ENCODE data around the gene SEC14L6.
"Not testable (repeated sequence)": the region's sequence is repeated elsewhere in the genome, so short reads cannot be mapped to it uniquely, and the experiment has no call there.

SEC14L6 gene

DNA sequence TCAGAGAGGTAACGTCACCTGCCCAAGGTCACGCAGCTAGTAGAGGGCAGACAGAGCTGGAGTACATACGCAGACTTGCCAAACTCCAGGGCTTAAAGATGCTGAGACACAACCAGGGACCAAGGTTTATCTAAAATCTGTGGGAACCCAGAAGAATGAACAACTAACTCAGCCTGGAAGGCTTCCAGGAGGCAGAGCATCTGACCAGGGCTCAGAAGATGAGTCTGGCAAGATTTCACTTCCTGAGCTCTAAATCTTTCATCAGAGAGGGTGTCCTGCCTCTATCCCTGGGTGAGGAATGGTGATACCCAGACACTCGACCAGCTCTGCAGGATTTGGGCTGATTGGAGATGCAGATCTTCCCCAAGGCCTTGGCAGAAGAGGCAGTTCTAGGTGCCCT, 18.8 kb upstream of the SEC14L6 start:
- no peak for DNase-seq

DNA sequence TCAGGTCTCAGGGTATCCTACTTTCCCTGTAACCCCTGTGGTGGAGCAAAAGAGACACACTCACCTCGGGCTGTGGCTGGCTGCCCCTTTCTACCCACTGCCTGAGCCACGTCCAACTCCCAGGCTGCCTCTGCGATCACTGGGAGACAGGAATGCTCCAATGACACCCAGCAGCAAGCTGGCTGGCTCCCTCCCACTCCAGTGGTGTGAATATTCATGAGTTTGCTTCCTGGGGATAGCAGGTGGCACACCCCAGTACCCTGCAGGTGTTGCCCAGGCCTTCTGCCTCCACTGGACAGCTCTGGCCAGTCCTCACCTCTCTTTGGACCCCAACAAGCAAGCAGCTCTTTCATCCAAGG, 18.2 kb upstream of the SEC14L6 start:
- DNase-seq: no peak

DNA sequence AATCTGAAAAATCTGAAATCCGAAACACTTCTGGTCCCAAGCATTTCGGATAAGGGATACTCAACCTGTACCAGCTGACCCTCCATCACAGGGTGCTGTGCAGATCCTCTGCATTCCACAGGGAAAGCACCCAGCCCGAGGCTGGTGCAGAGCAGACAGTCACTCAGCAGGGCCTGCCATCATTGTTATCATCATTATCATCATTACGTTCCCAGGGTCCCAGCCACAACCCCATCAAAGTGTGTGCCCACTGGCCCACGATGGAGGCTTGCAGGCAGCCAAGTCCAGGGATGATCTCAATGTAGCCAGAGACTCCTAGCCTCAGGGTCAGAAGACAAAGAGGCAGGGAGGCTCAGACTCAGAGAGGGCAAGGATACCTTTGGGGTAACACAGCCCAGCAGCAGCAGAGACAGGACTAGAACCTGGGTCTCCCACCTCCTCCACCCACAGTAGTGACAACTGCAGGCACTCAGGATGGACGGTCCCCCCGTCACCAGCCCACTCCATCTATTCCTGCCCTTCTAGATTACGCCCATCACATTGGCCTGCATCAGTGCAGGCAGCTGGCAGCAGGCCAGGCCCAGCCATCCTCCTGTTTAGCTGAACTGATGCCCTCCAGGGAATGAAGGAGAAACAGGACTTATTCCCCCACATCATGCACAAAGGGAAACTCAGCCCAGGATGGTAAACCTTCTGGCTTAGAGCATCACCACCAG, 17.7 kb upstream of the SEC14L6 start:
- no peak for DNase-seq

DNA sequence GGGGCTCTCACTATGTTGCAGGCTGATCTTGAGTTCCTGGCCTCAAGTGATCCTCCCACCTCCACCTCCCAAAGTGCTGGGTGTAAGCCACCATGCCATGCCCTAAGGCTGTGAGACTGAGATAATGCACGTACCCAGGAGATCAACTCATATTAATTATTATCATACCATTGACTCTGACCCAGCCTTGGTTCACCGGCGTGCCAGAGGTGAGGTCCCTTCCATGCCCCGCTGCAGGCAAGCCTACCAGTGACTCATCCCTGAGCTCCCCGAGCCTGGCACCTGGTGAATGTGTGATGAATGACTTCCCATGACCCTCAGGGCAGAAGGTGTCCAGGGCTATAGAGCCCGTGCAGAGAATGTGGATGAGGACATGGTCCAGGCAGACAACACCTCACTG, 15.8 kb upstream of the SEC14L6 start:
- no peak for DNase-seq

DNA sequence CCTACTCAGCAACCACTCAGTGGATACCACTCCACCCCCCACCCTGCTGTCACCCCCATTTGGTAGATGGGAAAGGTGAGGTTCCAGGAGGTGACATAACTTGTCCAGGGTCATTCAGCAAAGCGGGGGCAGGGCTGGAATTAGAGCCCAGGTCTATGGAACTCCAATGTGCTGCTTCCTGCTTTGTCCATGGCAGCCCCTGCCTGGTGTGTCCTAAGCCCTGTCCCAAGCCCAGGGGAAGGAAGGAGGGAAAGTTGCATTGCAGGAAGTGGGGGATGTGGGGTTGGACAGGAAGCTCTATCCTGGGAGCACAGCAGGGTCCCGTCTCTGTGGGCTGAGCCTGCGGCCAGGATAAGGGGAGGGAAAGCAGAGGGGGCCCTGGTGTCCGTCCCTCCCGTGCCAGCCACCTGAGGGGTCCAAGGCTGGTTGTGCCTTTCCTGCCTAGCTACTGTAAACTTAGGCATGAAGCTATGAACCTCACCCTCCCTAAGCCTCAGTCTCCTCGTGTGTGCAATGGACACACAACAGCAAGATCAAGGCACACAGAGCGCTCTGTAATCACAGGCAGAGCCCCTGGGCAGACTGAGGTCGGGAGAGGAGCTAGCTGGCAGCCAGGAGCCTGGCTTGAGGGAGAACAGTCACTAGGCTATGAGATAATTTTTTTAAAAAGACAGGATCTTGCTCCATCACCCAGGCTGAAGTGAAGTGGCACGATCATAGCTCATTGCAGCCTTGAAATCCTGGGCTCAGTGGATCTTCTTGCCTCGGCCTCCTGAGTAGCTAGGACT, 15.1 kb upstream of the SEC14L6 start:
- DNase-seq: no peak

DNA sequence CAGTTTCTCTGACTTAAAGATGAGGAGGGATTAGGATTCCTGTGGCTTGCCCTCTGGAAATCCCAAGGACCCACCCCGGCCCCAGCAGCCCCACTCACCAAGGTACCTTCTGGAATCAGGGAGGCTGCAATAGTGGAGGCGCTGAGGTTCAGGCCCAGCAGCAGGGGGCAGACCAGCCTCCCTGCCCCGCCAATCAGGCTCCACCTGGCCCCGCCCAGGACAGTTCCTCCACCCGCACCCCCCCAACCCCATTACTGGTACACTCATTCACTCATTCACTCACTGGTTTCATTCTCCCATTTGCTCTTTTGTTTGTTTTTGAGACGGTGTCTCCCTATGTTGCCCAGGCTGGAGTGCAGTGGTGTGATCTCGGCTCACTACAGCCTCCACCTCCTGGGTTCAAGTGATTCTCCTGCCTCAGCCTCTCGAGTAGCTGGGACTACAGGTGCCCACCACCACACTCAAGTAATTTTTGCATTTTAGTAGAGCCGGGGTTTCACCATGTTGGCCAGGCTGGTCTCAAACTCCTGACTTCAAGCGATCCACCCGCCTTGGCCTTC, 14.2 kb upstream of the SEC14L6 start:
- peak; percentile 35 for DNase-seq

DNA sequence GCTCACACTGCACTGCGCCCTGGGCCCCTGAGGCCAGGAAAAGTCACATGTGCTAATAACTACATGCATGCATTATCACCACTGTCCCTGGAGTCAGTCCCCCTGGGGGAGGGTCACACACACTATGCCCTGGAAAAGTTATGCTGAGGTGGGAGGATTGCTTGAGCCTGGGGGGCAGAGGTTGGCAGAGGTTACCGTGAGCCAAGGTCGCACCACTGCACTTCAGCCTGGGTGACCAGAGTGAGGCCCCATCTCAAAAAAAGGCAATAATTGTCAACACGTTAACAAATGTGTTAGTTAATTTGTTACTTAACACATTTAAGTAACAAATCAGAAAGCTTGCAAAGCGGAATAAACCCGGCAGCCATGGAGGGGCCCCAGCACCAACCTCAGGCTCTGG, 13.3 kb upstream of the SEC14L6 start:
- DNase-seq: no peak

DNA sequence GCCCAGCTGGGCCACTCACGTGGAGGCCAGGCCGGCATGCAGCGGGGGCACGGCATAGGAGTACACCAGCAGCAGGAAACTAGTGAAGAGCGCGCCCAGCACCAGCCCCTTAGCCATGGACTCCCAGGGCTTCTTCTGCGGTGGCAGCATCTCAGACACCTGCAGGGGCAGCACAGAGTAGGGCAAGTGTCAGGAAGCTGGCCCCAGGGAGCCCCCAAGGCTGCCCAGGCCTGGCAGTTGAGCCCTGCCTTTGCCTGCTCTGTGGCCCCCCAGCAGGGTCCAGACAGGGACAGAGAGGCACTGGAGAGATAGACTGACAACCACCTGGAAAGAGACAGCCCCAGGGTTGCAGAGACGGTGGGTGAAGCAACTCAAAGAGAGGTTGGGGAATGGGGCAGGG, 10.7 kb upstream of the SEC14L6 start:
- no peak for DNase-seq

DNA sequence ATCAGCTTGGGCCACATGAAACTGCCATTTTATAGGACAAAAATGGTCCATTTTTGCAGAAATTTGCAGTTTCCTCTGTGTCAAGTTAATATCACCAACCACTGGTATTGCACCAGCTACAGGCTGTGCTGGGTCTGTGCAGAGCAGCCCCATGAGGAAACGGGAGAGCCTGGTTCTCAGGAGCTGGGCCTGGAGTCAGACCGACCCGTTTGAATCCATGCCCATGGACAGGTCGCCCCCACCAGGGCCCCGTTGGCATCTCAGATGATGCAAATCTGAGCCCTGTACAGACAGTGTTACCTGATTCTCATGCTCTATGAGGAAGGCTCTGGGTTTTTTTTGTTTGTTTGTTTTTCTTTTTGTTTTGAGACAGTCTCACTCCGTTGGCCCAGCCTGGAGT, 9.8 kb upstream of the SEC14L6 start:
- DNase-seq: no peak

DNA sequence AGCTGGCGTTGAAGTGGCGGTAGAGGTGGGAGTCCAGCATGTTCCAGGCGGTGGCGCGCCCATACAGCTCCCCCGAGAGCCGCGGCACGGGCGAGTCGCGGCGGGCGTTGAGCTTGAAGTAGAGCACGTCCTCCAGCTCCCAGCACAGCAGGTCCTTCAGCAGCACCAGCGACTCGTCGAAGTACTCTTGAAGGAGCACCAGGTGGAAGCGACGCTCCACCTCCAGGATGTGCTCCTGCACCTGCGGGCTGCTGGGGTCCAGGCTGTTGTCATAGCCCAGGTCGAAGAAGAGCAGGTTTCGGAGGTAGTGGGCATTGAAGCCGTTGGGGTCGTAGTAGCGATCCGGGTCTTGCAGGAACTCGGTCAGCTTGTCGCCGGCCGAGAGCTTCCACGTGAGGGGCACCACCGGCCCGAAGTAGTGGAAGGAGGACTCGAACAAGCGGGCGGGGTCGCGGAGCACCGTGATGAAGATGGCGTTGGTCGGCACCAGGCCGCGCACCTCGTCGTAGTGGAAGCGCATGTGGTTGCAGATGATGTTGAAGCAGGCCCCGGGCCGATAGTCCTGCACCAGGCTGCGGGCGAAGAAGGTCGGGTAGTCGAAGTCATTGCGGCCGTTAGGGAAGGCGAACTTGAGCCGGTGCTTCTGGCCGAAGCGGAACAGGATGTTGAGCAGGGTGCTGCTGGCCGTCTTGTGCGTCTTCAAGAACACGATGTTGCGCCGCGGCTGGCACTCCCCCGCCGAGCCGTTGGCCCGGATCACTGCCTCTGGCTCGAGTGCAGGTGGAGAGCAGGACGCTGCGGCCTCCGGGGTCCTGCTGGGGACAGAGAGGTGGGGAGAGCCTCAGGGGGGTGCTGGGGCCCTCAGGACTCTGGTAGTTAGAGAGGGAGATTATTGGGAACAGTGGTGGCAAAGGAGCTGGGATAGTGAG, 9.0 kb upstream of the SEC14L6 start:
- no peak for DNase-seq

DNA sequence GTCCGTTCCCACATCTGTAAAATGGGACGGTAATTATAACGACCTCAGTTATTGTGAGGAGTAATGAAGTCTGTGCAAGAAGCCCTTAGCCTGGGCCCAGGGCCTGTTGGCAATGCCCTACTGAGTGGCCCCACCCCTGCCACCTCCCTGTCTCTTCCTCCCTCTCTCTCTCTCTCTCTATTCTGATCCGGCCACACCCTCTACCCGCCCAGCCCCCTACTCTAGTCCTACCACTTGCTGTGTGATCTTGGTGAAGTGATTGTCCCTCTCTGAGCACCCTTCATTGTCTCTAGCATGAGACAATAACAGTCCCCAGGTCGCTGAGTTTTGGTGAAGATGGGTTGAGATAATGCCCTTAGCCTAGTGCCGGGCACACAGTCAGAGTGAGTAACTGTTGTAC, 7.4 kb upstream of the SEC14L6 start:
- no peak for DNase-seq

DNA sequence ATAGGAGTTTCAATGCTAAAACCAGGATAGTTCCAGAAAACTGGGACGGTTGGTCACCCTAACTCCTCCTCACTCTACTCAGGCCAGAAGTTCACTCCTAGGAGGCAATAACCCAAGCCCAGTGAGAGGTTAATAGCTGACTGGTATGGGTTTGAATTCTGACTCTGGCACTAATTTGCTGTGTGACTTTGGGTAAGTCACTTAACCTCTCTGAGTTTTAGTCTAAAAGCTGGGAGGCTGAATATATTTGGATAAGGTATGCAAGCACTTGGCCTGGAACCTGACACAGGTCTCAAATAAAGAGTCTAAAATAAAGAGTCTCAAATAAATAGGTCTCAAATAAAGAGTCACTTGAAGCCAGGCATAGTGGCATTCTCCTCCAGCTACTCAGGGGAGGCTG, 6.2 kb upstream of the SEC14L6 start:
- DNase-seq: no peak

DNA sequence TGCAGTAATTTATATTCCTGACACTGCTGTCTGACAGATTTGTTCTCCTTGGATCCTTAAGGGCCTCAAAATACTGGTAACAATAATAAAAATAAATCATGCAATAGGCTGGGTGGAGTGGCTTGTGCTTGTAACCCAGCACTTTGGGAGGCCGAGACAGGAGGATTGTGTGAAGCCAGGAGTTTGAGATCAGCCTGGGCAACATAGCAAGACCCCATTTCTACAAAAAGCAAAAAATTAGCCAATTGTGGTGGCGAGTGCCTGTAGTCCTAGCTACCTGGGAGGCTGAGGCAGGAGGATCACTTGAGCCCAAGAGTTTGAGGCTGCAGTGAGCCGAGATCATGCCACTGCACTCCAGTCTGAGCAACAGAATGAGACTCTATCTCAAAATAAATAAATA, 5.3 kb upstream of the SEC14L6 start:
- DNase-seq: not testable (repeated sequence)

DNA sequence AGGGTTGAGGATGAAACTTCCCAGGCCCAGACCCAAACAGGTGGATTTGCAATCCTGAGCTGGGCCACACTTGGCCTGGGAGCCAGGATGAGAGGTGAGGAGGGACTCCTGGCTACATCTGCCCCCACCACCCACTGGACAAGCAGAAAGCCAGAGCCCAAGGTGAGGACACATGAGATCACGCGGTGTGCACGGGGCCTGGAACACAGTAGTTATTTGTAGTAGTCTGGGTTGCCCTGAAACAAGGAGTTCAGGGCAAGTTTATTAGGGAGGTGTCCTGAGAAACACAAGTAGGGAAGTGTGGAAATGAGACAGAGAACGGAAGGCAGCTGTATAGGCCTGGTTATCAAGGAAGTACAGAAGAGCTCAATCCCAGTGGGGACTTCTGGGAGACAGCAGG, 647 bp upstream of the SEC14L6 start:
- no peak for DNase-seq

DNA sequence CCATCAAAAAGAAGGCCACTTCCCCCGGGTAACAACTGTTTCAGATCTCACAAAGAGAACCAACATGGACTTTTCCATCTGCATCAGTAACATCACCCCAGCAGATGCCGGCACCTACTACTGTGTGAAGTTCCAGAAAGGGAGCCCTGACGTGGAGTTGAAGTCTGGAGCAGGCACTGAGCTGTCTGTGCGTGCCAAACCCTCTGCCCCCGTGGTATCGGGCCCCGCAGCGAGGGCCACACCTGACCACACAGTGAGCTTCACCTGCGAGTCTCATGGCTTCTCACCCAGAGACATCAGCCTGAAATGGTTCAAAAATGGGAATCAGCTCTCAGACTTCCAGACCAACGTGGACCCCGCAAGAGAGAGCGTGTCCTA, 3.7 kb downstream of the SEC14L6 start:
- DNase-seq: no peak

DNA sequence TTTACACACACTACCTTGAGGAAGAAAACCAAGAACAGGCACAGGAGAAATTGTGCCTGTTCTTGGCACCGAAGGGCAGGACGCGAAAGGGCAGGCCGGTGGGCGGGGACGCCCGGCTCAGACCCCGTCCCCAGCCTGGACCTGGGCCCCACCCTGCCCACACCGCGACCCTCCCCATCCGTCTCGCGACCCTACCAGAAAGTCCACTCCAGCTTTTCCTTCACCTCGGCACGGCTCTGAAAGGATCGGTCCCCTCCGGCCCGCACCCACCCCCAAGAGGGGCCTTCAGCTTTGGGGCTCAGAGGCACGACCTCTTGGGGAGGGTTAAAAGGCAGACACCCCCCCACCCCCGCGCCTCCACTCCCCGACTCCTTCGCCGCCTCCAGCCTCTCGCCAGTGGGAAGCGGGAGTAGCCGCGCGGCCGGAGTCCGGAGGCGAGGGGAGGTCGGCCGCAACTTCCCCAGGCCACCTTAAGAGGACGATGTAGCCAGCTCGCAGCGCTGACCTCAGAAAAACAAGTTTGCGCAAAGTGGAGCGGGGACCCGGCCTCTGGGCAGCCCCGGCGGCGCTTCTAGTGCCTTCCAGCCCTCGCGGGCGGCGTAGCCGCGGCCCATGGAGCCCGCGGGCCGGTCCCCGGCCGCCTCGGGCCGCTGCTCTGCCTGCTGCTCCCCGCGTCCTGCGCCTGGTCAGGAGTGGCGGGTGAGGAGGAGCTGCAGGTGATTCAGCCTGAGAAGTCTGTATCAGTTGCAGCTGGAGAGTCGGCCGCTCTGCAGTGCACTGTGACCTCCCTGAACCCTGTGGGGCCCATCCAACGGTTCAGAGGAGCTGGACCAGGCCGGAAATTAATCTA, 4.4 kb downstream of the SEC14L6 start:
- DNase-seq: no peak

DNA sequence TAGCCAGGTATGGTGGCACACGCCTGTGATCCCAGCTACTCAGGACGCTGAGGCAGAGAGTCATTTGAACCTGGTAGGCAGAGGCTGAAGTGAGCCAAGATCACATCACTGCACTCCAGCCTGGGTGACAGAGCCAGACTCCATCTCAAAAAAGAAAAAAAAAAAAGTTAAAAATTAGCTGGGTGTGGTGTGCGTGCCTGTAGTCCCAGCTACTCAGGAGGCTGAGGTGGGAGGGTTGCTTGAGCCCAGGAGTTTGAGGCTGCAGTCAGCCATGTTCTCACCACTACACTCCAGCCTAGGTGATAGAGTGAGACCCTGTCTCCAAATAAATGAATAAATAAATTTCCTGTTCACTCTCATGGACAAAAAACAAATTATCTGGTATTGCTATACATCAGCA, 5.0 kb downstream of the SEC14L6 start:
- DNase-seq: not testable (repeated sequence)

DNA sequence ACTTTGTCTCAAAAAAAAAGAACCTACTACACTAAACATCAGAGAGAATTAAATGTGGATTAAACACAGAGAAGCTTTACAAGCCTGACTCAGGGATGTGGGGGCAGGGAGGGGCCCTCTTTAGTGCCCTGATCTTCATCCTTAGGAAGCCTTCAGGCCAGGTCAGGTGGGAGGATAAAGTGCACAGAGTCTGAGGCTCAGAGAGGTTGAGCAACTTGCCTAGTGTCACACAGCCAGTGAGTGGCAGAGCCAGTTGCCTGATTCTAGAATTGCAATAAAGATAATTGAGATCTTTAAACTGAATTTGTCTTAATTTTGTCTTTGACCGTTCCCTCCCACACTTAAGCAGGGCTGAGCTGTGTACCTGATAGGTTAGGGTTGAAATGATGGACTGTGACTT, 7.2 kb downstream of the SEC14L6 start:
- DNase-seq: no peak

DNA sequence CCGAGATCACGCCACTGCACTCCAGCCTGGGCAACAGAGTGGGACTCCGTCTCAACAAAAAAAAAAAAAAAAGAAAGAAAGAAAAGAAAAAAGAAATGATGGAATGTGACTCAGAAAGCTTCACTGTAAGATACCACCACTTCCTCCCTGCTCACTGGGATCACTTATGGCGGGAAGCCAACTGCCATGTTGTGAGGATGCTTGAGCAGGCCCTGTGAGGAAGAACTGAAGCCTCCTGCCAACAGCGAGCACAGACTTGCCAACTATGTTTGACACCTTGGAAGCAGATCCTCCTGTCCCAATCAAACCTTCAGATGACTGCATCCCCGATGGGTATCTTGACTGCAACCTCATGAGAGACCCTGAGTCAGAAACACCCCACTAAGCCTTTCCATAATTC, 8.3 kb downstream of the SEC14L6 start:
- DNase-seq: peak; percentile 7

DNA sequence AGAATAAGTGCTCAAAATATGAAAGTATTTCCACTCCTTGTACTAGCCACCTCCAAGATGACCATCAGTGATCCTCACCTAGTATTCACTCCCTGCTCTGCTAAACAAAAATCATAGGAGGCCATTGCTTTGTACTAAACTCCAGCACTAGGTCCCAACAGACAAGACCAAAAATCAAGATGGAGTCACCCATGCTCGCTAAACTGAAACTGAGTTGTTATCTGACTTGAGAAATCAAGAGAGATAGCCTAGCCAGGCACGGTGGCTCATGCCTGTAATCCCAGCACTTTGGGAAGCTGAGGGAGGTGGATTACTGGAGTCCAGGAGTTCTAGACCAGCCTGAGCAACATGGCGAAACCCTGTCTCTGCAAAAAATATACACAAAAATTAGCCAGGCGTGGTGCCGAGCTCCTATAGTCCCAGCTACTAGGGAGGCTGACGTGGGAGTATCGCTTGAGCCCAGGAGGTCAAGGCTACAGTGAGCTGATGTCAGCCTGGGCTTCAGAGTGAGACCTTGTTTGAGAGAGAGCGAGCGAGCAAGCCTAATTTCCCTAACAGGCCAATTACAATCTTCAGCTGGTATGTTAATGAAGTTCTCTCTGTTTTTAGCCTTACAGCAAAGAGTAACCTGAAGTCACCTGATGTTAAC, 9.3 kb downstream of the SEC14L6 start:
- DNase-seq: no peak

DNA sequence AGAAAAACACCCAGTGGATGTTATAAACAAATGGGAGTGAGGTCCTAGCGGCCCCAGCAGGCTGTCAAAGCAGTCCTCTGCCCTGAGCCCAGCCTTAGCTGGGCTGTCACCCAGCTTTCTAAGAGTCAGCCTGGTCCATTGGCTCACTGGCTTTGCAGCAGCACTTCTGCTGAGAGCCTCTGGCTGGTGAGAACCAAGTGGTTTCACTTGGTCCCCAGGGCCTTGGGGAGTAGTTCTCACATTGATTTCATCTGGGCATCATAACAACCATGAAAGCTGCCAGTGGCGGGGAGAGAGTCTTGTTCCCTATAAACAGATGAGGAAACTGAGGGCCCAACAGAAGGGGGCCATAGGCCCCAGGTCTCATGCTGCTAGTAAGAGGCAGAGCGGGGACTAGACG, 11.4 kb downstream of the SEC14L6 start:
- no peak for DNase-seq
